NCI-H2107 (cell line): Measurements from ENCODE around the gene LZIC.

ENCODE experiments used
- DNase-seq: peaks from one replicate; lab custom pipeline; 2025; lab: John Stamatoyannopoulos, UW

Gene LZIC

DNA sequence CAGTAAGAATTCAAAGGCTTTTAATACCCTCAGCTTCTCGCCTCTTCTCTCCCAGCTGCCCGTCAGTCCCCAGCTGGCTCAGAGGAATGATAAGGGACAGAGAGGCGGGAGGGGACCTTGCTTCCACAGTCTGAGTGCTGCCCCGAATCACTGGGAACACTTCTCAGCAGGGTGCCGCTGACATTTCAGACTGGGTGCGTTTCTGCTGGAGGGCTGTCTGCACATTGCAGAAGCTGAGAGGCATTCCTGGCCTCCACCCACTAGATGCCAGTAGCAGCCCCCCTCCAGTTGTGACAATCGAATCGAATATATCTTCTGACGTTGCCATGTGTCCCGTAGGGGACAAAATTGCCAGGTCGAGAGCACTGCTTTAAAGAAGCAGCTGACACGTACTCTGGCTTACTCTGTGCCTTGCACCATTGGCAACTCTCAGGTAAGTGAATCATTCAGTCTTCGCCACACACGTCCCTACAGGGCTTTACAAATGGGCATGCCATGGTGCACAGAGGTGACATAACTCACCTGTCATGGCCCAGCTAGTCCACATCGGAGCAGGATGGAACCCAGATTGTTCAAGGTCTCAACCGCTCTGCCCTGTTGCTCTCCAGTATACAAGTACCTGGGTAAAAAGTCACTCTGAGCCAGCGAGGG lies 57.0 kb downstream of the LZIC start:
- DNase-seq: no peak

DNA sequence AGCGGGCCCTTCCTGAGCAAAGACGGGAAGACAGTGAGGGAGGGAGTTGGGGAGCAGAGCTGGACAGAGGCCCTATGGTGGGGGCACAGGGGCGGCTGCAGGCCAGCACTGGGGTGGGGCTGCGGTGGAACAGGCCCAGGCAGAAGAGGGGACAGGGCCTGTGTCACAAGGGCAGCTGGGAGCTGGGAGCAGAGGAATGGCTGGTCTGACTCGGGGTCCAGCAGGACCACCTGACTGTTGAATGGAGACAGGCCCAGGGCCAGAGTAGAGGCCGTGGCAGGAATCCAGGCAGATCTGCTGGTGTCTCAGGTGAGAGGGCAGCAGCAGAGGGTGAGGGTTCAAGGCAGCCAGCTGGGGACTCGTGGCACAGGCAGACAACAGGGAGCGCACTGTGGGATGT lies 58.4 kb downstream of the LZIC start:
- no peak for DNase-seq

DNA sequence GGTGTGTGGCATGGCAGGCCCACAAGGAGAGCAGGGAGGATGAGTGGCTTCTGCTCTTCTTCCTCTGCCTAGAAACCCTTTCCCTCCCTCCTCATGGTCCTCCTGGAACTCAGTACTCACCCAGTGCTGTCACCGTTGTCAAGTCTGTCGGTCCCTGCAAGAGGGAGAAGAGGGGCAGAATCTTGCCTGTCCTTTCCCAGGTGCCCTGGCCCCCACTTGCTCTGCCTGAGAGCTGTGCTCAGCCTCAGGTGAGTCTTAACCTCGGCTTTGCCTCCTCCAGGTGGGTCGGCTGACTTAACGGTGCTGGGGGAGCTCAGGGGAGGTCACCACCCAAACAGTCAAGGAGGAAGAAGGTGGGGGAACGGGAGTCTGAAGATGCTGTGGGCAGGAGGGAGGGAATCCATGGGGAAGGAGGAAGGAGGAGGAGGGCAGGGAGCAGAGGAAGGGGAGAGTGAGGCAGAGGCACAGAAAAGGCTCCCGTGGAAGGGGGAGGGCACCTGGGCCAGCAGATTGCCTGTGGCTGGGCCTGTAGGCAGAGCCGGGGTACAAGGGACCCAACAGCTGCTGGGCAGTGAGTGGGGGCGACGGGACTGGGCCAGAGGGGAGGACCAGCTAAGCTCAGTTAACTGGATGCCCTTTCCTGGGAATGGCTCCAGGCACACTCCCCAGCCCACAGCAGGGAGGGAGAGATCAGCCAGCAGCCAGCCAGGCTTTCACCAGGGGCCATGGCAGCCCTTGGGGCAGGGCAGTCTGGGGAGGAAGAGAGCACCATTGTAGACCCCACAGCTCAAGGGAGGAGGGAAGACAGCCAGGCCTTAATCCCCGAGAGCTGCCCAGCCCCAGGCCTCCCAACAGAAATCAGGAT lies 59.4 kb downstream of the LZIC start:
- no peak for DNase-seq

DNA sequence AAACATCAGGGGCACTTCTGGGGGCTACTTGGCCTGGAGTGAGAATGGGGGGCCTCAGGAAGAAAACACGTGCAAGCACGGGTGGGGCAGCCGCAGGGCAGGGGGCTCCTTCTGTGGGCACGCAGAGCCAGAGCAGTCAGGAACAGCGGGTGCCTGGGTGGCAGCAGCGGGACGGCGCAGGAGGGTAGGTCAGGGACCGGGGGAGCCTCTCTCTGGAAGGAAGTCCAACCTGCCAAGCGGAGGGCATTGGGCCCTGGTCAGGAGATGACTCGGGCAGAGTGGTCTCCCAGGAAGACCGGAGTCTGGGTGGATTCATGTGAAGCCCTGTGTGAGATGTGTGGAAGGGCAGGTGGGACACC lies 60.3 kb downstream of the LZIC start:
- DNase-seq: no peak

DNA sequence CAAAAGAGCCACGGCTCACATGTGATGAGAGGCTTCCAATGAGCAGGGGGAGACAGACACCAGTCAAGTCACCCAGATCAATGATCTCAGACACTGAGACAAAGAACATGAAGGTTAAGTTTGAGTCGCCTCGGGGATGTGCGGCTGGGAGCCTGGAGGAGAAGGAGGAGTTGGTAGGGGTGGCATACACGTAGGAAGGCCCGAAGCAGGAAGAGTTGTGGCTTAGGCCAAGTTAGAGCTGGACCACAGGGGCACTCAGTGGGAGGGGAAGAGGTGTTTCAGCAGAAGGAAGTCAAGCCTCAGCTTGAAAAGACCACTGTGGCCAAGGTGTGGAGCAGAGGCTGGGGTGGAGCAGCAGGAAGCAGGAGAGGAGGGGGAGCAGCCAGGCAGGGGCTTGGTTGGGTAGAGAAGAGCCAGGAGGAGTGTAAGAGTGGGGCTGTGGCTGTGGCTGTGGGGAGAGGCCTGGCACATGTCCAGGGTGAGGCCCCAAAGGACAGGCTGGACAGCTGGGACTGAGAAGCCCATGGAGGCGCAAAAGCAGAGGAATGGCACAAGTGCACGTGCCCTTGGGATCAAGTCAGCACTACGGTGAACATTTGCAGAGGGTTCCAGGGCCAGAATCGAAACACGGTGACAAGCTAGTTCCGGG lies 60.8 kb downstream of the LZIC start:
- no peak for DNase-seq

DNA sequence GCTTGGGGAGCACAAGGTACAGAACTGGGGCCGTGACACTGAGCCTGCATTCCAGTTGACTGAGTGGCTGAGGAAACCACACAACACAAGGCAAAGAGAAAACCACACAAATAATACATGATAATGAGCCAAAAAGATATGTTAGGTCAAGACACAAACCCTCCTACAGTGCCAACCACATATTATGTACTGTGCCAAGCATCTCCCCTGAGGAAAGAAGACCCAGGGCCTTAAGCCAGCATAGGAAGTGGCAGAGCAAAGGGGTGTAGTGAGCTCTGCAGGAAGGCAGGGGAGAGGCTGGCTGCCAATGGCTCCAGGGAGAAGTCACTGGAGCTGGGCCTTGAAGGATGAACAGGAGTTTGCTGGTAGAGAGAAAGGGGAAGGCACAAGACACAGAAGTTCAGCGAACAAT lies 61.3 kb downstream of the LZIC start:
- no peak for DNase-seq
